ENCODE data around the gene C11orf21.
A peak's percentile ranks its signal among the peaks of the same experiment; 100 is the strongest.

Gene C11orf21

GRCh38 chr11:2272946-2273280 is 28.8 kb downstream of the C11orf21 start:
- DNase-seq = no peak

- DNase-seq = no peak
These were observed 29.3 kb downstream of the C11orf21 start for GRCh38 chr11:2272228-2272945.

- no peak for DNase-seq
These were observed 30.1 kb downstream of the C11orf21 start for GRCh38 chr11:2271327-2272227.

- peak in 1 of 51 donors; percentile 18 for DNase-seq
These were observed 30.7 kb downstream of the C11orf21 start for GRCh38 chr11:2271077-2271326.

- DNase-seq = no peak
These were observed 31.2 kb downstream of the C11orf21 start, which contains the start of gene ASCL2 for GRCh38 chr11:2270322-2271076. Gene ASCL2 (minus strand): TSS chr11:2270588. CDS start chr11:2270332, 256 bp downstream.

GRCh38 chr11:2269601-2270321 is 32.0 kb downstream of the C11orf21 start:
- DNase-seq = peak in 1 of 51 donors; percentile 24

- DNase-seq = peak in 2 of 51 donors; percentile 14 to 51
These were observed 32.8 kb downstream of the C11orf21 start for GRCh38 chr11:2268729-2269600.

- no peak for DNase-seq
These were observed 33.6 kb downstream of the C11orf21 start for GRCh38 chr11:2267851-2268728.

GRCh38 chr11:2267306-2267850 is 34.3 kb downstream of the C11orf21 start:
- no peak for DNase-seq

- no peak for DNase-seq
These were observed 35.0 kb downstream of the C11orf21 start for GRCh38 chr11:2266586-2267305.

GRCh38 chr11:2265854-2266585 is 35.7 kb downstream of the C11orf21 start:
- DNase-seq = no peak

GRCh38 chr11:2265396-2265795 is 36.3 kb downstream of the C11orf21 start:
- DNase-seq = peak in 4 of 51 donors; percentile 7 to 30 (median 15)

GRCh38 chr11:2264366-2265053 is 37.2 kb downstream of the C11orf21 start:
- no peak for DNase-seq

GRCh38 chr11:2263724-2264360 is 37.9 kb downstream of the C11orf21 start:
- no peak for DNase-seq

- no peak for DNase-seq
These were observed 38.6 kb downstream of the C11orf21 start for GRCh38 chr11:2263071-2263565.
